HuH-7.5 (cell line): Measurements from ENCODE around the gene INHBA.

Experiments
- DNase-seq: peaks from one replicate; pipeline ENCODE4 v3.0.0; 2011; ENCODE audit warnings: low spot score

The INHBA gene

DNA sequence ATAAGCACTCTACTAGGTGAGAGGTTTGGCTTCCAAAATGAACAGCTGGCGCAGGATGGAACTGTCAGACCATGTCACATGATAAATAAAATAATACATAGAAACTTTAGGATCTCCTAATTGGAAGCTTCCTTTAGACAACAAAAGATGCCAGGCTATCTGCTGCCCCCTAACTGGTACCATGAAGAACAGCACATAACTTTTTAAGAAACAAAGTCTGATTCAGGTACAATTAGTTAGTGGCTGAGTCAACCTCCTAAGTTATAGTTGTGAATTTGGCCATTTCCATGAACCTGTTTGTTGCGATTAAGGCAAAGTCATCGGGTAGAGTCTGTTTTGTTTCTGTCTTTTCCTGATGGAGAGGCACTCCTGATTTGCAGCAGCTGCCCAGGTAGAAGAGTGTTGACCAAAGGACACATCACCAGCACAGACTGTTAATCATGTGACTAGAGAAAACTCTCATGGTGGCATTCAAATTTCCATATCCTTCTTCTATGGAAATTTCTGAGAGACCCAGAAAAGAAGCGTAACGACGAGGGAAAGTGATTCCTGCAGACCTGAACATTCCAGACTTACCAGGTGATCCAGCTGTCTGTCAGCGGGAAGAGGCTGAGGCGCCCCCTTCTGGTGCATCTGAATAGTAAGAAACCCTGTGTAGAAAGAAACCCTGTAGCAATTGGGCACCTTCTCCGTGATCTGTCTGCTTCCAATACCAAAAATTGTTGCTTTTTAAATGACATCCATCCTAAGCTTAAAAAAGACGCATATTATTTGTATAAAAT lies 8.6 kb upstream of the INHBA start:
- DNase-seq = no peak

DNA sequence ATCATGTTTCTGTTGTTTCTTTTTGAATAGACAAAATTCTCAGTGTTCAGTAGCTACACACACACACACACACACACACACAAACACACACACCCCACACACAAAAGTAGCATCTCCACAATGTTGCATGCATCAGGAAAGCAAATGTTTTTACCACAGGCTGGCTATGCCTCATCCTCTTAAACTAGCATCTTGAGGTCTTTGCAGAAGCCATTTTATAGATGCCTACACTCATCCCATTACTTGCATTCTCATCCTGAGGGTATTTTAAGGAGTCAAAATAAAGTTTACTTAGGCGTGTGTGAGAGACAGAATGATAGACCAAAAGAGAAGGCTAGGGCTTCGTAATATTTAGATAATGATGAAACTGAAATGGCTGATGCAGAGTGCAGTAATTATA lies 7.9 kb upstream of the INHBA start:
- DNase-seq = no peak

DNA sequence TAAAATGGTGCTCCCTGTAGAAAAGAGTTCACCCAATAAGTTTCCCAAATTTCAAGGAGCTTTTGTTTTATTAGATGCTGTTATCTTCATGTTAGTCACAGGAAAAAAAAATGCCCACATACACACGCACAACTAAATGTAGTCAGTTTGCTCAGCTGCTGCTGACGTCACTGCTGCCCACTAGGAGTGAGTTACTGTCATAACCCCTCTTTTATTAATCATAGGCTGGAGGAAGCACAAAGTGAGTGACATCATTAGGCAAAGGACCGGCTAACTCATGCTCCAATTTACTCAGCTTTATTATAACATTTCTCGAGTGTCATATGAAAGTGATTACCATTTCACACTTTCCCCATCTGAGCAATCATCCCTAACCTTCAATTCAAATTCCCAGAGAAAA lies 6.7 kb upstream of the INHBA start:
- no peak for DNase-seq

DNA sequence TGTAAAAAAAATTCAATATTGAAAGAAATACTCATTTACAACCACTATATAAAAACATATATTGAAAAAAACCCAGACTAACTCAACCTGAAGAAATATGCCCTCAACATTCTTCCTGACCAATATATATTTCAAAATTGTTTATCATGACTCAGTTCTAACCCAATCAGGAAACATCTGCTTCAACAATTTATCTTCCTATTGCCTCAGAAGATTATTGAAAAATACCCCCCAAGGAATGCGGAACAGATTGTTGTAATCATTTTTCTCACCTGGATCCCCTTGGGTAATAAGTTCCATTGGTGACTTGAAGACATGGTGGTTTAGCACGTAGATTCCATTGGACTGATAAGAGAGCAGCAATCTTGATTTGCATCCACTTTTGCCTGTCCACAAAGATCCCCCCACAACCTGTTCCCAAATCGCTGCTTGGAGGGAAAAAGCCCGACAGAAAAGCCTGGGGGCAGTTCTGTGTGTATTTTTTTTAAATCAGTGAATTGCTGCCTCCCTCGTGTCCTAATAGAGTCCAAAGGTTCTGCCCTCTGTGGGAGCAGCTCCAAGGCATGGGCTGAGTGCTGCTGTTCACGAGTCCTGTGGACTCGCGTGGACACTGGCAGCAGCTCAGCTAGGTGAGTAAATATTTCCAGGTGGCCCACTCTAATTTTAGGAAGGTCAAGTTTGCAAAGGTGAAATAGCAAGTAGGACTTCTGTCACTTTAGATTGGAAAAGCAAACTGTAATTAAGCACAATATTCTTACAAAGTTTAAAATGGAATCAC lies 5.9 kb upstream of the INHBA start:
- DNase-seq = no peak

DNA sequence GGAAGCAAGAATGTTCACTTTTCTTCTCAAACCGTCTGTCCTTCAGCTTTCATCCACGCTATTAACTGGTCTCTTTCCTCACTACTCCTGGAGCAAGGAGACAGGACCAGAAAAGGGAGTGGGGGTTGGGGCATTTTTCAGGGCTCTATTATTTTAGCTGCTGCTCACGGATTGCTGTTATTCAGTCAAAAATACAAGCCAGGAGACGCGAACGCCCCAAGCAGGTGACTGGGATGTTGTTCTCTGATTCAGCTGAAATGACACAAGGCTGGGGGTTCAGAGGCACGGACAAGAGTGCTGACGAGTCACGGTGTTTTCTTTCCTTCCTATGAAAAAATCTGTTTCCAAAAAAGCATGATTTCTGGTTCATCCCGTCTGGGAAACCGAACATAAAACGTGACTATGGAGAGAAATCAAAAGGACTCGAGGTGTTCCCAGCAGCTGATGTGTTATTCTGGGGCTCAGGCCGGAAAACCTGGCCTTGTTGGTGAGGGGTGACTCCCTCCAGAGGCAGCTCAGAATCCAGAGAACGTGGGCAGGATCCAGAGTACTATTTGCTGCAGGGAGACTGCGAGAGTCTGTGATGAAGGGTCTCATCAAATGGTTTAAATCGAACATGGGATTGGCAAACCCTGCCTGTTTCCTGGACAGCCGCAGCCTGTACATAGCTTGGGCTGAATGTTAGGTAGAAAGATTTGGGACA lies 3.5 kb upstream of the INHBA start:
- no peak for DNase-seq

DNA sequence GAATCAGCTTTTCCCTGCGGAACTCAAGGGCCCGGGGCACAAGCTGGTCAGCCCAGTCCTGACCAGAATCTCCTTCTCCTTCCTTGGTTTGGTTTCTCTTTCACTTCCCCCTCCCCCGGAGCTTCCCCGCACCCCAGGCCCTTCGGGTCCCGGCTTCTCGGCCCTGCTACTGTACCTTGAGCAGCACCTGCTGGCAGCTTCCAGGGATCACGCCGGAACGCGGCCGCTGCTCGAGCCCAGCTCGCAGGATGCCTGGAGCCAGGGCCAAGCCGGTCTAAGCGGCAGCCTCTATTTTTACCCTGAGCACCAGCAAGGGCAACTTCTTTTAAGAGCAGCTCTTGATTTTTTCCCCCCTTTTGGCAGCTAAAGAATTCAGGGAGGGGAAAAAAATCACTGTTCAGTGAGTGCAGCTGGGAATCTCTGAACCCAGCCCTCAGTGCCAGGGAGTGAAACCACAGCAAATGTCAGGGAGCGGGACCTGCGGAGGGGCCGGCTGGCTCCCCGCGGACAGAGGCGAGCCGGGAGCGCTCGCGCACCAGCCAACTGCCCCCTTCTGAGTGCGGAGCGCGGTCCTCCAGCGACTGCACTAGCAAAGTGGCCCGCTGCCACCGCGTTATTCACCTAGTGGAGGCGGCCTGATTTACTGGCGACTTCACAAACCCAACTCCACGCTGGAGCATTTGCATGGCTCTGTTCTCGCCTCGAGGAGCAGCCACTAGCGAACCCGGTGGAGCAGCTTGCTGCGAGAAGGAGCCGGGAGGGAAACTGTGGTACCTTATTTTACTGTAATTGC lies 2.4 kb upstream of the INHBA start:
- DNase-seq = peak; percentile 89

DNA sequence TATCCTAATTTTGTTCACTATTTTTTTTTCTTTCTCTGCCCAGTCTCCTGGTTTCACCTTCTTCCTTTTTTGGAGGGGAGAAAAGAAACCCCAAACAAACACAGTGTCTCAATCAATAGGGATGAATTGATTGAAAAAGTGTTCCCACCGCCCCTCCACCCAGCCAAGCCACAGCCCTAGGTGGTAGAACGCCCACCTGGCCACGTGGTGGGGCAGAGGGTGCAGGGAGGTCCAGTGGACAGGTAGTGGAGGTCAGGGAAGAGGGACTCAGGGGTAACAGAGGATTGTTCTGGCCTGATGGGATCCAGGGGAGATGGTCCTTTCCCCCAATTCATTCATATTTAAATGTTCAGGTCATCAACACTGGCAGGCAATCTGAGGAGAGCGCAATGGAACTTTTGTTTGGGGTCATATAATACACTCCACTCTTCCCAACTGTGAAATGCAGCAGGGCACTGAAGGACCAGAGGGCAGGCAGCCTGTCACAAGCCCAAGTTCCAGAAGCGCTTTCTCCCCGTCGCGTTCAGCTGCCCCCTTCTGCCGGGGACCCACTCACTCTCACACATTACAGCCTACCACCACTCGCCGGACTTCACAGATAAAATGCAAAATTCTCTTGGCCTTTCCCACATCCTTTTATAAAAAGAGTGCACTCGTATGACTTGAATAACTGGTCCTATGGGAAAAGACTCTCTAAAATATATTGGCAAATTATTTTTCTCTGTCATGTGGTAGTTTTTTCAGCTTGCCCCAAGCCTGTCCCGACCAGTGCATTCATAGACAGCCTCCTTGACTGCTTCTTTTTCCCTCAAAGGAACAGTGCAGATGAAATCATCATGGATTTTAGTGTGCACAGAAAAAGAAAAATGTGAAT lies 1.6 kb downstream of the INHBA start:
- no peak for DNase-seq

DNA sequence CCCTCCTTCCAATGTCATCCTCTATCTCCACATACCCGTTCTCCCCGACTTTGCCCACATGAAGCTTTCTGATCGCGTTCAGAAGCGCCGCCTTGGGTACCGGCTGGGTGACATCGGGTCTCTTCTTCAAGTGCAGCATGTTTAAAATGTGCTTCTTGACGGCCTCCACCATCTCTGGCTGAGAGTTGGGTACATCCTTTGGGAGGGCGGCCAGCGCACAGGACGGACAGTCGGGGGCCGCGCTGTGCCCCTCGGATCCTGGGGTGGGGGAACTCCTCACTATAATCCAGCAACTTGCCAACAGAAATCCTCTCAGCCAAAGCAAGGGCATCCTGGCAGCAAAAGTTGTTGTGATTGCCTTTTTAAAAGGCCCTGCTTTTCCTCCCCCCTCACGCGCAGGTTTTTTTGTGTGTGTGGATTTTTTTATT lies 2.8 kb downstream of the INHBA start:
- no peak for DNase-seq

DNA sequence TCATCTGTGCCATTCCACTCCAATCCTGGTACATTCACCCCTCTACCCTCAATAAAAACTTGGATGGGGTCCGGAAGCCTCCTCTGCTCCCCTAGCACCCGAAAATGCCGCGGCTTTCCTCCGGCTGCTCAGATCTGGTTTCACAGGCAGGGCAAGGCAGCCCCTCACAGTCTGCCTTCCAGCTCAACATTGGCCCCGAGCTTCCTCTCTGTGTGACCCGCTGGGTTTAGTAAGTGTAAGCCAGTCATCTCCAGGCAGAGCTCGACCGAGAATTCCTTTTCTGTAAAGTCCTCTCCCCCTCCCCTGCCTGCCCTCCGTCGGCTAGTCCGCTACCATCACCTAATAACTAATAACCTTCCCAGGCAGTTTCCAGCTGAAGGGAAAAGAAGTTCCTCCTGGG lies 3.4 kb downstream of the INHBA start:
- no peak for DNase-seq

DNA sequence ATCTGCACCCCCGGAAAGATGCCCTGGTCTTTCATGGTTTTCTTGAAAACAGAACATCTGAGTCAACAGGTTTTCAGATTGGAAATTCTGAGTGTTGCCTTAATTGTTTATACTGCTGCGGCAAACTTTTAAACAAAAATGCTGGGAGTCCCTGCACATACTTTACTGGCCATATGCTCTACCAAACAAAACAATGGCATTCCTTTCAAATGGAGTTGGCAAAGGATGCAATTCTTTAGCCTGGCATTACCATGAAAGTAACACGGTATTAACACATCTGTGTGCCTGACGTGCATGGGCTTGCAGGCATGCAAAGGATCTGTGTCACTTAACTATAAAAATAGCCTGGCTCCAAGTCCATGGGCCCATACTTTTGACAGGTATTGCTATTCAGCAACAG lies 4.2 kb downstream of the INHBA start:
- DNase-seq = no peak

DNA sequence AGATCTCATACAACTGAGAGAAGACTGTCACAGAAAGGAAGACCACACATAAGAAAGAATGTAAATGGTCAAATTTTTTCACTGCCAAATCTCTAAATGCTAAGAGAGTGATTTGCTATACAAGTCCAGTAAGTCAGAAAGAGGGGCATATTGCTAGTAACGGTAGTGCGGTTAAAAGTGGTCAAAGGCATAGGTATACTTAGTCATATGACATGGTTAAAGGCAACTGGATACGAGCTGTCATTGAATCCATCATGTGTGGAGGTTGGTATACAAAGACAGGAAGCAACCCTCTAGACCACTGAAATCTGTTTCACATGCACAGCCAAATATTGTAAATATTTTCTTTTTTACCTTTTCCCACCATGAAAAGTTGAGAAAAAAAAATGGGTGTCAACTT lies 4.8 kb downstream of the INHBA start:
- DNase-seq = no peak

DNA sequence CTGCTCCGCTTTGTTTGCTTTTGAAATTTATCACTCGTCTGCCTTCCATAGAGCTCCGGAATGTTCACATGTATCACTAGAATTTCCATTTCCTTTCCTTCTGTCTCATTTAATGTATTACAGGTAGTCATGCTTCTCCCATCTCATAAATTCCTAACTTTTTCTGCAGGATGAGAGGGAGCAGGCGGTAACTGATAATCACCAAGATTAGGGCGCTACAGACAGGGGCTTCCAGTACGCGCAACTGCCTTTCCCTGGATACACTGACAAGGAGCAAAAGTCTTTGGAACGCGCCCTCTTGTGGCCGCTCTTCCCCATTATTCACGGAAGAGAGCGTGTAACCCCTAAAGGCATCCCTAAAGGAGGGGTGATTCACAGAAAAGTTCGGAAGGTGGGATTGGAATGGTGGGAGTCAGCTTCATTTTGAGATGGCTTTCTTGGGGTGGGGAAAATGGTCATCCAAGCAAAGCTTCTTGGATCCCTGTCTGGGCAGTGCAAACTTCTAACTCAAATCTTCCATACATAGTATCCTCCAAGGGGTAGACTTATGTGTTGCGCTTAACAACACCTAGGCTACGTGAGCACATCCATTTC lies 6.5 kb downstream of the INHBA start:
- DNase-seq = peak; percentile 68

DNA sequence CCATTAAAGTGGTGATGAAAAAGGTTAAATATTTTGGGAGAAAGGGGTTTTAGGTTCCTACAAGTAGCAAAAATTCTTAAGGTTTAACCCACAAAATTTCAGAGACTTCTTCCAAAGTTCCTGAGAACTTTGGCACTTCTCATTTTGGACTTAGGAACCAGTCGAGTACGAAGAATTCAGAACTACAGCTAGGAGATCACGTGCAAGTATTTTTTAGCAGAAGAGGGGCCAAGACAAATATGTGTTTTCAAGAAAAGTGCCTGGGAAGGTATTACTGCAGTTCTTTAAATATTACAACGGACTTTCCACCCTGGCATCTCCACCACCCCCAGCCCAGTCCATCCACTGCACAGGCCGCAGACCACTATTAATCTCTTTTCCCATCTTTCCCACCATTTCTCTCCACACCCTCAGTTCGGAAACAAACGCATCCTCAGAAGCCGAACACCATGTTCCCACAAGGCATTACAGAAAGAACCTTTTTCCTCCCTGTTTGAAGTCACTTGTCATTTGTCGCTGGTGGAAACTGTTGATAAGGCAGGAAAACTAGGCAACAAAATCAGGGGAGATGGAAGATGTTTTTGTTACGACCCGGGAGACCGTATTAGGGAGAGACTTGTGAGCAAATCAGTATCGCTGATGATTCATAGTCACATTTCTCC lies 7.1 kb downstream of the INHBA start:
- no peak for DNase-seq

DNA sequence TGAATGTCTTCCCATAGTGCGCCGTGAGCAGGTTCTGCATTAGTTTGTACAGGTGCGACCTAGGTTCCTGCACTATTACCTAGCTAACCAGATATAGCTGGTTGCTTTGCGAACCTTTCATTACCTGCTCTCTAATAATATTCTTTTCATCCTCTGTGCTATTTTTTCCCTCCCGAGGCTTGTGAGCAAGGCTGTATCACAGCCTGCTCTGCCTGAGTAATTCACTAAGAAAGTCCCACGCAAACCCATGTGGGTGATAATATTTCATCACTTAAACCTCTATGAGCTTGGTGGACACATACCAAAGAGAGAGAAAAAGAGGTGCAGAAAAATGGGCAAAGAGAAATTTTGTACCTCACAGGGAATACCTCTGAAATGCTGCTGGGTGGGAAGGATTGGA lies 8.4 kb downstream of the INHBA start:
- no peak for DNase-seq

DNA sequence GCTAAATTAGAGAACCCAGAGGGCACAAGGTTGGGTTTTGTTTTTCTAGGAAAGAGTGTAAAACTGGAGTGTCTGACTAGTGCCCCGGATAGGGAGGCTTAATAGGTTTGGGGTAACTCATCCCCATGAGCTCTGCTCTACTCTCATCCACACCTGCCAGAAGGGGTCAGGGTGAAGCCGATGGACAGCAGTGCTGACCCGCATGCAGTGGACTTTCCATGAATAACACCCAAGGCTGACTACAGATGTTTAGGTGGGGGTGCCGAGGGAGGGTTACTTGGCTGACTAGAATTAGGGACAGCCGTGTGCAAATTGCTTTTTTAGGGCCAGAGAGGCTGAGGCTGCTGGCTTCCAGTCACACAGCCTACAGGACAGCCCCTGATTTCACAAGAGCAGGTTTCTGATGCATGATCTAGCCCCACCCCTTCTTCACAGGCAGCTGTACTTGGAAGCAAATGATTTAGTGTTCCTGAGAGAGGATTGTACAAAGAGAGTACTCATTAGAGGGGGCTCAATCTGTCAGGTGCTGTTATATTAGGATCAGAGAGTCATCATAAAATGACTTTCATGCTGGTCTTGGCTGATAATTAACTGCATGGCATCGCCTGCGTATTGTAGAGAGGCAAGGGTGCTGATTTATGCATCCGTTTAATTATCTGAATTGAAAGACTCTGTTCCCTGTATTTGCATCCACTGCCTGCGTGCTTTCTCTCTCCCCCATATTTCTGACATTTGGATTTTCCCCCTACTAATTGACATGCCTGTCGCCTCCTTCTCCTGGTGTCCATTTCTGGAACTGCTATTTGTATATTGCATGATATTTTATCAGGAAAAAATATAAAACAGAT lies 9.5 kb downstream of the INHBA start:
- DNase-seq = no peak

DNA sequence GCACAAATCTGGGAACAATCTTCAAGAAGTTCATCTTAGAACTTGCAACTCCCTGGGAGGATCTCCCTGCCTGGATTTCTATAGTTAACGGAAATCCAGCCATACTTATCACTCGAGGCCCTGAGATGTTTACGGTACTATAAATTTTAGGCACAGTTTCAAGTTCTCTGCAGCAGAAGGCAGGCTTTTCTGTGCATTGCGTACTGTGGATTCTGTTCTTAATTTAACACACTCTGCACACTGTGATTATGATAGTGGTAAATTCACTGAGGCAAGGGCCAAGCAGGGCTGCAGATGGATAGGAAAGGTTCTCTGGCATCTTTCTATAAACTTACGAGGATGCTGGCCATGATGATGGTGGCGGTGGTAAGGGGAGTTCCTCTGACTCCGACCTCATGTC lies 10.6 kb downstream of the INHBA start:
- DNase-seq = no peak

DNA sequence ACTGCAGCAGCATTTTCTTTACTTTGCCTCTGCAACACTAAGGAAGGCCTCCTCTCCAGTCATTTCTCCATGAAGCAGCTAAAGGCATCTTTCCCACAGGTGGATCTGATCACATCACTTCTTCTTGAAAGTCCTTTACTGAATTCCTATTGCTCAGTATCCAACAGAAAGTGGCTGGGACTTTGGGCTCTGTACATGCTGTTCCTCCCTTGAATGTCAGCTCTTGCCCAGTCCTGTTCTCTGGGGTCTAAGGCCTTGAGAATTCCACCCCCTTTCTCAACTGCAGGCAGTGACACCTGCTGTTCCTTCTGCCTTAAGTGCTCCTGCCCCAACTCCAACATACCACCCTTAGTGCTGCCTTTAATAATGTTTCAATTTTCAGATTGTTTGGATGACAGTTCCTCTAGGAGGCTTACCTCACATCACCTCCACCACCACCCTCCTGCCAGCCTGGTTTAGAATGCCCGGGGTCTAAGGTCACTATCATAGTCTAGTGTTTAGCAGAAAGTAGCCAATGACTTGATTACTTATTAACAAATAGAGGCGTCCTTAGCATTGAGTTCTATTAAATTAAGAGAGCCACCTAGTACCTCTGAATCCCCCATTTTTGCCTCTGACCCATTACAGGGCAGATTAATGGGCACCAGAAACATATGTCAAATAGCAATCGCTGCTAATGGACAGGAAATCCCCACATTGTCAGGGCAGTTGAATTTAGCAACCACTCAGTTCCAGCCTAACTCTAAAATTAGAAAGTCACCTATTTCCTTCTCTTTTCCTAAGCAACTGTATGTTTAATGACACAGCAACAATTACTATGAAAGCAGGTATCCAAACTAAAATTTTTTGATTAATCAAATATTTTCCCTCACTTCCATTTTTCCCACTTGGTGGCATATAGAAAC lies 11.4 kb downstream of the INHBA start:
- DNase-seq = no peak

DNA sequence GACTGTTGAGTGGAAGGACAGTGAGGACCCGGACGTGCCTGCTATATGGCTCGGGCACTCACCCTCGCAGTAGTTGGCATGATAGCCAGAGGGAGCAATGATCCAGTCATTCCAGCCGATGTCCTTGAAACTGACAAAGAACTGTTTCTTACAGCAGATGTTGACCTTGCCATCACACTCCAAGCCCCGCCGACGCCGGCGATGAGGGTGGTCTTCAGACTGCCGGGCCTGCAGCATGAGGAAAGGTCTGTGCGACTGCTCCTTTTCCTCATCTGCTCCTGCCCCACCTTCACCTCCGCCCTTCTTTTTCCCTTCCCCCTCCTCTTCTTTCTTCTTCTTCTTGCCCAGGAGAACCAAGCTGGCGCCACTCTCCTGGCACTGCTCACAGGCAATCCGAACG lies 13.1 kb downstream of the INHBA start:
- no peak for DNase-seq
